Hepatocyte (in vitro differentiated cells): Measurements from ENCODE around the gene TCEANC2. TPM values are rescaled to one million over a fixed set of nuclear protein-coding genes. Genes with fewer than 3 reads are reported as not detected.

ENCODE experiments used
- DNase-seq: peaks from one replicate; pipeline ENCODE4 v3.0.0-alpha.2; 2016; ENCODE audit warnings: low spot score
- H2AFZ ChIP-seq: fragments of 200-600 bp; sonication (generic); 2 replicates; pipeline ENCODE4 v1.6.0; 2016; ENCODE audit warnings: antibody characterized with exemption, mild to moderate bottlenecking
- H3K27ac ChIP-seq: fragments of 200-600 bp; sonication (generic); 2 replicates; pipeline ENCODE4 v1.5.1; 2016; ENCODE audit warnings: mild to moderate bottlenecking
- H3K27me3 ChIP-seq: fragments of 200-600 bp; sonication (generic); 2 replicates; pipeline ENCODE4 v1.6.1; 2016
- H3K36me3 ChIP-seq: fragments of 200-600 bp; sonication (generic); replicated peaks from 2 replicates; pipeline ENCODE4 v1.5.1; 2016; ENCODE audit warnings: low read depth; ENCODE audit not compliant: insufficient read depth
- H3K4me1 ChIP-seq: fragments of 200-600 bp; sonication (generic); 2 replicates; pipeline ENCODE4 v1.5.1; 2016; ENCODE audit warnings: mild to moderate bottlenecking, moderate library complexity; ENCODE audit not compliant: insufficient read depth
- H3K4me2 ChIP-seq: fragments of 200-600 bp; sonication (generic); 2 replicates; pipeline ENCODE4 v1.6.0; 2016
- H3K4me3 ChIP-seq: fragments of 200-600 bp; sonication (generic); 2 replicates; pipeline ENCODE4 v1.5.1; 2016; ENCODE audit warnings: mild to moderate bottlenecking
- H3K79me2 ChIP-seq: fragments of 200-600 bp; sonication (generic); 2 replicates; pipeline ENCODE4 v1.6.0; 2017; ENCODE audit warnings: mild to moderate bottlenecking
- H3K9me2 ChIP-seq: fragments of 200-600 bp; sonication (generic); replicated peaks from 2 replicates; pipeline ENCODE4 v1.6.0; 2017; ENCODE audit warnings: mild to moderate bottlenecking; ENCODE audit not compliant: insufficient read depth
- H3K9me3 ChIP-seq: fragments of 200-600 bp; sonication (generic); 2 replicates; pipeline ENCODE4 v1.5.1; 2016; ENCODE audit warnings: low read depth, mild to moderate bottlenecking
- H4K20me1 ChIP-seq: fragments of 200-600 bp; sonication (generic); 2 replicates; pipeline ENCODE4 v1.6.0; 2016; ENCODE audit warnings: mild to moderate bottlenecking; ENCODE audit not compliant: insufficient read depth, poor library complexity, severe bottlenecking
- EZH2 ChIP-seq: fragments of 200-600 bp; sonication (generic); IDR thresholded peaks from 2 replicates; pipeline ENCODE4 v1.6.1; 2016; ENCODE audit warnings: antibody characterized with exemption, mild to moderate bottlenecking, borderline replicate concordance
- EZH2phosphoT487 ChIP-seq: fragments of 200-600 bp; sonication (generic); IDR thresholded peaks from one replicate; pipeline ENCODE4 v1.6.1; 2018; ENCODE audit warnings: antibody characterized with exemption, mild to moderate bottlenecking, low read depth, moderate library complexity; ENCODE audit not compliant: unreplicated experiment, severe bottlenecking
- WGBS: methylation state at CpG from one replicate; pipeline ENCODE4 v1.1.6; 2016; ENCODE audit warnings: low lambda C conversion rate; ENCODE audit errors: missing lambda C conversion rate; 5-methylcytosine and 5-hydroxymethylcytosine counted together
- polyA plus RNA-seq: library from polyadenylated mRNA; unstranded; fragments of >200 nt; fragmentation: Nextera tagmentation; extraction: Ambion mirVana; gene quantifications from 2 replicates; pipeline ENCODE4 v1.2.1, GENCODE V29; 2016
- total RNA-seq: library from RNA; depleted of rRNA; stranded (reverse); fragments of >200 nt; gene quantifications from 2 replicates; pipeline ENCODE4 v1.2.3, GENCODE V29; 2014
- TF ChIP-seq, protein P1 (sequence below): fragments of 200-600 bp; sonication (generic); IDR thresholded peaks from 2 replicates; pipeline ENCODE4 v1.5.1; 2016; ENCODE audit warnings: antibody characterized with exemption, mild to moderate bottlenecking; ENCODE audit not compliant: poor library complexity

Gene TCEANC2
- total and polyA plus RNA-seq, 2 experiments from 2014 or later: 3.0 to 3.2 TPM

DNA sequence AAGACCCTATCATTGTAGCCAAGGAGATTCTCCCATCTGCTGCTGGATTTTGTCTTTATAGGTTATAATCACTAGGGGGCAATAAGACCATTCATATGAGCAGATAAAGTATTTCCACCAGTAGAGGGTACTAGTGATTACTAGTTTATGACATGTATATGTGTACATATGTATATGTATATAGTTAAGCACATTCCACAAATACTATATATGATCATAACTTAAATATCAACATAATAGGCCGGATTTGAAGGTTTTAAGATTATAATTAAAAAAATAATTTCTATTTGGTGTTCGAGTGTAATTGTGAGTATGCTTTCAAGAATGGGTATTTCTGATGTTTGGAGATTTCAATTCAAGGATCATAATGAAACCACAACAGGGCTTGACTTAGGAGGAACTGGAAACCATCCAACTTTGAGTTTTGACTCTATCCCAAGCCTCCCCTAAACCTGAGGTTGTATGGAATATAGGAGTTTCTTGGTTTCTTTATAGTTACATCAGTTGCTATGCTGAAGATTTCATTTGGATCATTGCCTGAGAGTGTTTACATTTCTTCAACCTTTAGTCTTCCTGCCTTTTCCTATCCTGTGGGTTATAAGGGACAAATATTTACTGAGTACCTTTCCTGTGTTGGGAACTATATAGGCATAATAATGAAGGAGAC lies 16.9 kb downstream of the TCEANC2 start:
- Histone ChIP-seq H2AFZ (no peak overlapping the region), H3K9me3 (no peaks in the 10 kb centered on the region), H3K4me1 (peaks cover 9% of the 10 kb centered on the region), H3K4me3 (no peak overlapping the region), H3K27me3 (no peaks in the 10 kb centered on the region), H3K27ac (peak overlapping the region; percentile 43), H3K36me3 (no peaks in the 10 kb centered on the region), H3K79me2 (no peaks in the 10 kb centered on the region), H3K9me2 (no peaks in the 10 kb centered on the region), H4K20me1 (no peaks in the 10 kb centered on the region), H3K4me2 (peak overlapping the region; percentile 18)
- 70% methylated on average over 2 of the region's 2 CpGs for WGBS
- peak; percentile 66 for DNase-seq
- TF ChIP-seq, protein P1, sequence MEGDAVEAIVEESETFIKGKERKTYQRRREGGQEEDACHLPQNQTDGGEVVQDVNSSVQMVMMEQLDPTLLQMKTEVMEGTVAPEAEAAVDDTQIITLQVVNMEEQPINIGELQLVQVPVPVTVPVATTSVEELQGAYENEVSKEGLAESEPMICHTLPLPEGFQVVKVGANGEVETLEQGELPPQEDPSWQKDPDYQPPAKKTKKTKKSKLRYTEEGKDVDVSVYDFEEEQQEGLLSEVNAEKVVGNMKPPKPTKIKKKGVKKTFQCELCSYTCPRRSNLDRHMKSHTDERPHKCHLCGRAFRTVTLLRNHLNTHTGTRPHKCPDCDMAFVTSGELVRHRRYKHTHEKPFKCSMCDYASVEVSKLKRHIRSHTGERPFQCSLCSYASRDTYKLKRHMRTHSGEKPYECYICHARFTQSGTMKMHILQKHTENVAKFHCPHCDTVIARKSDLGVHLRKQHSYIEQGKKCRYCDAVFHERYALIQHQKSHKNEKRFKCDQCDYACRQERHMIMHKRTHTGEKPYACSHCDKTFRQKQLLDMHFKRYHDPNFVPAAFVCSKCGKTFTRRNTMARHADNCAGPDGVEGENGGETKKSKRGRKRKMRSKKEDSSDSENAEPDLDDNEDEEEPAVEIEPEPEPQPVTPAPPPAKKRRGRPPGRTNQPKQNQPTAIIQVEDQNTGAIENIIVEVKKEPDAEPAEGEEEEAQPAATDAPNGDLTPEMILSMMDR: peak; percentile 84
- TF ChIP-seq EZH2phosphoT487 (no peak), EZH2 (no peak)

DNA sequence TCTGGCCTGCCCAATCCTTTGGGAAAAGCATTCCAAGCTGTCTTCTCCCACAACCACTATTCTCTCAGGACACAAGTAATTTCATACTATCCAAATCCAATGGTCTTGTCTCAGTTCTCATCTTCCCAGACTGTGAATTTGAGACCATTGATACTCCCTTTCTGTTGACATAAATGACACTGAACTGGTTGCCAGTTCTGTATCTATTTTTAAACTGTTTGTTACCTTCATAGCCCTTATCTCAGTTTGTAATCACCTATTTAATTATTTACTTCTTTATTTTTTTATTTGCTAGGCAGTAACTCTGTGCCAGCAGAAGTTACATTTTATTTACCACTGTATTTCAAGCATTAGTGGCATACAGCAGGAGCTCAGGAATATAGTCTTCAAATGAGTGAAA lies 24.0 kb downstream of the TCEANC2 start:
- no peak for DNase-seq
- Histone ChIP-seq H3K4me3 (no peak overlapping the region), H3K27me3 (no peaks in the 10 kb centered on the region), H2AFZ (no peak overlapping the region), H4K20me1 (no peaks in the 10 kb centered on the region), H3K9me2 (no peaks in the 10 kb centered on the region), H3K27ac (no peak overlapping the region), H3K36me3 (no peaks in the 10 kb centered on the region), H3K9me3 (no peaks in the 10 kb centered on the region), H3K79me2 (no peaks in the 10 kb centered on the region), H3K4me2 (no peak overlapping the region), H3K4me1 (no peaks in the 10 kb centered on the region)
- TF ChIP-seq EZH2: no peak
- TF ChIP-seq, protein P1: no peak

DNA sequence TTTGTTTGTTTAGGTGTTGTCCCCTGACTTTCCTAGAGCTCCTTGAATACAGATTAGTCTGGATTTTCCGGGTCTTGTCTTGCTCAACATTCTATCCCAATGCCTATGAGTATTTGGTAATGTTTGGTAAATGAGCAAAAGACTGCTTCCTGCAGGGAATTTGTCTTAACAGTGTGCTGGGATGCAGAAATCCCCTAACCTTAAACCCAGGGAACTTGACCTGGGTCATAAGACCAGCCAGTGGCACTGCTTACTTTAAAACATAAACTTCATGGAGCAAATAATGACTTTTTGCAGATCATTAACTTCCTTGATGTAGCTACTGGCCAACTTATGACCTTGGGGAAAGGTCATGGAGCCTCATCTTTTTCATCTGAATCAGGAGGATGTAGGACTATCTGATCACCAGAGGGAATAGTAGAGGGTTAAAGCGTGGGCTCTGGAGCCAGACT lies 27.2 kb downstream of the TCEANC2 start:
- WGBS: 78% methylated on average over 2 of the region's 2 CpGs
- peak; percentile 9 for DNase-seq
- H3K27me3 ChIP-seq: no peaks in the 10 kb centered on the region
- peak overlapping the region; percentile 31 for H3K27ac ChIP-seq
- H3K9me2 ChIP-seq: no peaks in the 10 kb centered on the region
- no peaks in the 10 kb centered on the region for H3K79me2 ChIP-seq
- H3K36me3 ChIP-seq: no peaks in the 10 kb centered on the region
- TF ChIP-seq EZH2 (no peak), EZH2phosphoT487 (no peak)
- TF ChIP-seq, protein P1: no peak
- H3K4me3 ChIP-seq: no peak overlapping the region
- H2AFZ ChIP-seq: no peak overlapping the region
- H3K9me3 ChIP-seq: no peaks in the 10 kb centered on the region
- no peaks in the 10 kb centered on the region for H3K4me1 ChIP-seq
- H3K4me2 ChIP-seq: no peak overlapping the region
- H4K20me1 ChIP-seq: no peaks in the 10 kb centered on the region
